ENCODE results near the gene VPS36. TPM values are rescaled to one million over a fixed set of nuclear protein-coding genes. Genes with fewer than 3 reads are reported as not detected.

Gene VPS36
- total RNA-seq, 1 experiment from 2014 or later, result 19.2 TPM

GRCh38 chr13:52385870-52386269 lies 64.6 kb downstream of the VPS36 start:
- DNase-seq (ENCODE audit: low spot score) (no peak), ATAC-seq (peak; percentile 34; the same call in 1 of the 2 replicates)
- ChIA-PET POLR2A (no interaction called here), CTCF (interaction anchor here (1.0 kb wide), 1 partner anchor 258 kb away, joined by 3 read pairs; no protein-coding TSS in a partner anchor)
- Mint-ChIP-seq H3K27ac (no peak overlapping the region), H3K9me3 (no peaks in the 10 kb centered on the region), H3K4me1 (no peaks in the 10 kb centered on the region), H3K27me3 (ENCODE audit: low read depth) (no peaks in the 10 kb centered on the region), H3K4me3 (no peak overlapping the region), H3K36me3 (no peaks in the 10 kb centered on the region)
- no peak for TF ChIP-seq RORB (CRISPR knock-in tag; IDR thresholded peaks at IDR 0.05)
- TF ChIP-seq, protein P1, sequence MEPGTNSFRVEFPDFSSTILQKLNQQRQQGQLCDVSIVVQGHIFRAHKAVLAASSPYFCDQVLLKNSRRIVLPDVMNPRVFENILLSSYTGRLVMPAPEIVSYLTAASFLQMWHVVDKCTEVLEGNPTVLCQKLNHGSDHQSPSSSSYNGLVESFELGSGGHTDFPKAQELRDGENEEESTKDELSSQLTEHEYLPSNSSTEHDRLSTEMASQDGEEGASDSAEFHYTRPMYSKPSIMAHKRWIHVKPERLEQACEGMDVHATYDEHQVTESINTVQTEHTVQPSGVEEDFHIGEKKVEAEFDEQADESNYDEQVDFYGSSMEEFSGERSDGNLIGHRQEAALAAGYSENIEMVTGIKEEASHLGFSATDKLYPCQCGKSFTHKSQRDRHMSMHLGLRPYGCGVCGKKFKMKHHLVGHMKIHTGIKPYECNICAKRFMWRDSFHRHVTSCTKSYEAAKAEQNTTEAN (CRISPR knock-in tag; IDR thresholded peaks at IDR 0.05), result no peak
- no peak for TF ChIP-seq EMX1 (CRISPR knock-in tag; IDR thresholded peaks at IDR 0.05)
- TF ChIP-seq, protein P2, sequence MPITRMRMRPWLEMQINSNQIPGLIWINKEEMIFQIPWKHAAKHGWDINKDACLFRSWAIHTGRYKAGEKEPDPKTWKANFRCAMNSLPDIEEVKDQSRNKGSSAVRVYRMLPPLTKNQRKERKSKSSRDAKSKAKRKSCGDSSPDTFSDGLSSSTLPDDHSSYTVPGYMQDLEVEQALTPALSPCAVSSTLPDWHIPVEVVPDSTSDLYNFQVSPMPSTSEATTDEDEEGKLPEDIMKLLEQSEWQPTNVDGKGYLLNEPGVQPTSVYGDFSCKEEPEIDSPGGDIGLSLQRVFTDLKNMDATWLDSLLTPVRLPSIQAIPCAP (CRISPR knock-in tag; IDR thresholded peaks at IDR 0.05), result no peak
- no peak for TF ChIP-seq ZNF425 (CRISPR knock-in tag; conservative IDR thresholded peaks at IDR 0.05)
- no peak for TF ChIP-seq ZNF281 (CRISPR knock-in tag; IDR thresholded peaks at IDR 0.05)
- TF ChIP-seq PRDM15 (CRISPR knock-in tag; IDR thresholded peaks at IDR 0.05), result no peak
- no peak for TF ChIP-seq NFATC4 (CRISPR knock-in tag; IDR thresholded peaks at IDR 0.05)
- no peak for TF ChIP-seq TP53 (CRISPR knock-in tag; IDR thresholded peaks at IDR 0.05)
- TF ChIP-seq MAX (CRISPR knock-in tag; IDR thresholded peaks at IDR 0.05), result no peak
- TF ChIP-seq, protein P3, sequence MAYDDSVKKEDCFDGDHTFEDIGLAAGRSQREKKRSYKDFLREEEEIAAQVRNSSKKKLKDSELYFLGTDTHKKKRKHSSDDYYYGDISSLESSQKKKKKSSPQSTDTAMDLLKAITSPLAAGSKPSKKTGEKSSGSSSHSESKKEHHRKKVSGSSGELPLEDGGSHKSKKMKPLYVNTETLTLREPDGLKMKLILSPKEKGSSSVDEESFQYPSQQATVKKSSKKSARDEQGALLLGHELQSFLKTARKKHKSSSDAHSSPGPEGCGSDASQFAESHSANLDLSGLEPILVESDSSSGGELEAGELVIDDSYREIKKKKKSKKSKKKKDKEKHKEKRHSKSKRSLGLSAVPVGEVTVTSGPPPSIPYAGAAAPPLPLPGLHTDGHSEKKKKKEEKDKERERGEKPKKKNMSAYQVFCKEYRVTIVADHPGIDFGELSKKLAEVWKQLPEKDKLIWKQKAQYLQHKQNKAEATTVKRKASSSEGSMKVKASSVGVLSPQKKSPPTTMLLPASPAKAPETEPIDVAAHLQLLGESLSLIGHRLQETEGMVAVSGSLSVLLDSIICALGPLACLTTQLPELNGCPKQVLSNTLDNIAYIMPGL (CRISPR knock-in tag; IDR thresholded peaks at IDR 0.05), result no peak
- no peak for TF ChIP-seq TEAD1 (CRISPR knock-in tag; IDR thresholded peaks at IDR 0.05)
- TF ChIP-seq ZNF416 (CRISPR knock-in tag; IDR thresholded peaks at IDR 0.05), result no peak
- no peak for TF ChIP-seq ETV6 (CRISPR knock-in tag; IDR thresholded peaks at IDR 0.05)
- no peak for TF ChIP-seq KAT7 (CRISPR knock-in tag; IDR thresholded peaks at IDR 0.05; ENCODE audit: borderline replicate concordance)
- no peak for TF ChIP-seq ZNF317 (CRISPR knock-in tag; IDR thresholded peaks at IDR 0.05; ENCODE audit: borderline replicate concordance, low read depth)
- TF ChIP-seq, protein P4, sequence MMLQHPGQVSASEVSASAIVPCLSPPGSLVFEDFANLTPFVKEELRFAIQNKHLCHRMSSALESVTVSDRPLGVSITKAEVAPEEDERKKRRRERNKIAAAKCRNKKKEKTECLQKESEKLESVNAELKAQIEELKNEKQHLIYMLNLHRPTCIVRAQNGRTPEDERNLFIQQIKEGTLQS (CRISPR knock-in tag; conservative IDR thresholded peaks at IDR 0.05), result no peak
- no peak for TF ChIP-seq JAZF1 (CRISPR knock-in tag; IDR thresholded peaks at IDR 0.05)
- TF ChIP-seq SOX15 (CRISPR knock-in tag; IDR thresholded peaks at IDR 0.05), result no peak

Measured in WTC11 (cell line).